KMS-11 (cell line): ENCODE results near the gene IL1RAPL1.

Experiments used
- H2AFZ ChIP-seq: fragments of 200-600 bp; sonication (generic); 2 replicates; pipeline ENCODE4 v1.6.1; 2016; ENCODE audit warnings: antibody characterized with exemption, mixed run types, low read depth
- H3K27ac ChIP-seq: fragments of 200-600 bp; sonication (generic); 2 replicates; pipeline ENCODE4 v1.6.1; 2016; ENCODE audit warnings: mild to moderate bottlenecking, mixed run types
- H3K27me3 ChIP-seq: fragments of 200-600 bp; sonication (generic); 2 replicates; pipeline ENCODE4 v1.6.1; 2017; ENCODE audit warnings: mild to moderate bottlenecking, low read depth, mixed run types, moderate library complexity; ENCODE audit not compliant: insufficient read depth
- H3K36me3 ChIP-seq: fragments of 200-600 bp; sonication (generic); 2 replicates; pipeline ENCODE4 v1.6.1; 2017; ENCODE audit warnings: mild to moderate bottlenecking, mixed run types; ENCODE audit not compliant: insufficient read depth
- H3K4me1 ChIP-seq: fragments of 200-600 bp; sonication (generic); 2 replicates; pipeline ENCODE4 v1.6.1; 2016; ENCODE audit warnings: mild to moderate bottlenecking, low read depth, mixed run types; ENCODE audit not compliant: poor library complexity, severe bottlenecking
- H3K4me2 ChIP-seq: fragments of 200-600 bp; sonication (generic); 2 replicates; pipeline ENCODE4 v1.7.0; 2016; ENCODE audit warnings: mild to moderate bottlenecking, mixed run types
- H3K4me3 ChIP-seq: fragments of 200-600 bp; sonication (generic); IDR thresholded peaks from 2 replicates; pipeline ENCODE4 v1.6.1; 2017; ENCODE audit warnings: low read depth, low read length, mixed read lengths; ENCODE audit not compliant: insufficient read depth
- H3K79me2 ChIP-seq: fragments of 200-600 bp; sonication (generic); 2 replicates; pipeline ENCODE4 v1.6.1; 2016; ENCODE audit warnings: low read depth, mixed run types; ENCODE audit not compliant: insufficient read depth
- H3K9ac ChIP-seq: fragments of 200-600 bp; sonication (generic); 2 replicates; pipeline ENCODE4 v1.6.1; 2016; ENCODE audit warnings: mild to moderate bottlenecking, mixed run types
- H4K20me1 ChIP-seq: fragments of 200-600 bp; sonication (generic); 2 replicates; pipeline ENCODE4 v1.6.1; 2016; ENCODE audit warnings: mild to moderate bottlenecking, mixed run types; ENCODE audit not compliant: insufficient read depth
- CTCF ChIP-seq: fragments of 200-600 bp; sonication (generic); conservative IDR thresholded peaks from 2 replicates; pipeline ENCODE4 v1.6.1; 2017; ENCODE audit warnings: low read depth, mild to moderate bottlenecking, antibody characterized with exemption, low read length, moderate library complexity, mixed read lengths

Gene IL1RAPL1

DNA sequence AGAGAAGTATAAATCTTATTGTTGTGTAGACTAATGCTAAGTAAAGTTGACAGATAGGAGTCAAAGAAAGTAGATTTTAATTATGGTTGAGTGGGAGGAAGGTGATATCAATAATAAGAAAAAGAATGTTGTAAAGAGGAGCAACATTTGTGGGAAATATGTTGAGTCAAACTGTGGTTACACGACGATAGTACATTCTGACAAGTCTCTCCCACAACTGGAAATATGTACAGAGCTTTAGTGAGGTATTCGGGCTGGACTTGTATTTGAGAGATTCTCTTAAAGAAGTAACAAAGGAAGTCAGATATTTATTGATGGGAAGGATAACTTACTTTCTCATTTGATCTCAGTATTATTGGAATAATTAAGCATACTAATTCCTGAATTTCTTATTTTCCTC lies 1102.8 kb downstream of the IL1RAPL1 start:
- no peak overlapping the region for H3K27ac ChIP-seq
- no peak overlapping the region for H2AFZ ChIP-seq
- no peaks in the 10 kb centered on the region for H4K20me1 ChIP-seq
- no peaks in the 10 kb centered on the region for H3K4me1 ChIP-seq
- no peak overlapping the region for H3K4me3 ChIP-seq
- no peak overlapping the region for H3K9ac ChIP-seq
- H3K4me2 ChIP-seq = no peak overlapping the region
- H3K79me2 ChIP-seq = no peaks in the 10 kb centered on the region
- no peaks in the 10 kb centered on the region for H3K36me3 ChIP-seq
- no peak for TF ChIP-seq CTCF
- no peaks in the 10 kb centered on the region for H3K27me3 ChIP-seq

GRCh38 chrX:29691044-29691443 lies 1103.8 kb downstream of the IL1RAPL1 start:
- H3K9ac ChIP-seq = no peak overlapping the region
- H4K20me1 ChIP-seq = no peaks in the 10 kb centered on the region
- H3K4me1 ChIP-seq = no peaks in the 10 kb centered on the region
- no peaks in the 10 kb centered on the region for H3K36me3 ChIP-seq
- H3K27ac ChIP-seq = no peak overlapping the region
- H3K79me2 ChIP-seq = no peaks in the 10 kb centered on the region
- TF ChIP-seq CTCF = no peak
- no peak overlapping the region for H3K4me3 ChIP-seq
- H3K4me2 ChIP-seq = no peak overlapping the region
- no peaks in the 10 kb centered on the region for H3K27me3 ChIP-seq
- no peak overlapping the region for H2AFZ ChIP-seq

DNA sequence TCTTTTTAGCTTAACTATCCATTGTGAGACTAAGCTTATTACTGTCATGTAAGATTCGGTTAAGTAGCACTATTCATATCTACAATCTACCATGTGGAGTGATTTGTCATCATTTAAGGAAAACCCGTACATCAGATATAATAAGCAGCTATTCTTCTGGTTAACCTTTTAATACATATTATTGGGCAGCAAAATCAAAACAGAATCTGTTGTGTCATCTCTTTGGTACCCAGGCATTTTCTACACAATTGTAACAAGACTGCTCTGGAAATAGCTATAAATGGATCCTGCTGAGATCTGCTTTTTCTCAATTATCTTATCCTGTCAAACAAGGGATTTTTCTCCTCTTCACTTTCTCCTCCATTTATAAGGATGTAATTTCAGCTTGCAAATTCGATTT lies 1106.7 kb downstream of the IL1RAPL1 start:
- TF ChIP-seq CTCF = no peak
- no peaks in the 10 kb centered on the region for H3K79me2 ChIP-seq
- H3K4me2 ChIP-seq = no peak overlapping the region
- H3K4me3 ChIP-seq = no peak overlapping the region
- no peaks in the 10 kb centered on the region for H3K4me1 ChIP-seq
- no peaks in the 10 kb centered on the region for H3K36me3 ChIP-seq
- no peaks in the 10 kb centered on the region for H4K20me1 ChIP-seq
- H3K27me3 ChIP-seq = no peaks in the 10 kb centered on the region
- no peak overlapping the region for H3K27ac ChIP-seq
- no peak overlapping the region for H2AFZ ChIP-seq
- H3K9ac ChIP-seq = no peak overlapping the region

DNA sequence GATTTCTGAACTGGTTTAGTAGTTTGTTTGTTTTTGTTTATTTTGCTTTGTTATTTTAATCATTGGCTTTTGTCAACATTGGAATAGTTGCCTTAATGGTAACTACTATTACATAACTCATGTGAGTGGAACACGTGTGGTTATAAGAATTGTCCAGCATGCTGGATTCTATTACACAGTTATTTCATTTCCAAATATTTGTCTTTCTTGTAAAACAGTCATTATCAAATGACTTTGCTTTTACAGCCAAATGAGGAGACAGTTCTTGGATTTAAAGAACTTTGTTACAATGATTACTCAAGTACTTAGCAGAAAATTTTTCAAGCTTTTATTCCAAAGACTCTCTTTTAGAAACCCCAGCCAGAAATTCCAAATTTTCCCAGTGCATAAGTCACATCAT lies 1112.0 kb downstream of the IL1RAPL1 start:
- H2AFZ ChIP-seq = no peak overlapping the region
- no peak for TF ChIP-seq CTCF
- H3K36me3 ChIP-seq = no peaks in the 10 kb centered on the region
- no peaks in the 10 kb centered on the region for H3K79me2 ChIP-seq
- no peak overlapping the region for H3K4me3 ChIP-seq
- no peaks in the 10 kb centered on the region for H3K27me3 ChIP-seq
- no peaks in the 10 kb centered on the region for H3K4me1 ChIP-seq
- no peak overlapping the region for H3K9ac ChIP-seq
- H4K20me1 ChIP-seq = no peaks in the 10 kb centered on the region
- H3K27ac ChIP-seq = no peak overlapping the region
- no peak overlapping the region for H3K4me2 ChIP-seq

- Histone ChIP-seq H3K36me3 (no peaks in the 10 kb centered on the region), H3K9ac (no peak overlapping the region), H3K27ac (no peak overlapping the region), H4K20me1 (no peaks in the 10 kb centered on the region), H3K4me2 (no peak overlapping the region), H3K79me2 (no peaks in the 10 kb centered on the region), H3K27me3 (no peaks in the 10 kb centered on the region), H2AFZ (no peak overlapping the region), H3K4me1 (no peaks in the 10 kb centered on the region), H3K4me3 (no peak overlapping the region)
- no peak for TF ChIP-seq CTCF
Measured at GRCh38 chrX:29707088-29707487, 1119.8 kb downstream of the IL1RAPL1 start.
